ENCODE results near the gene CACNA1B. TPM values are rescaled to one million over a fixed set of nuclear protein-coding genes. Genes with fewer than 3 reads are reported as not detected.

Gene CACNA1B
- total RNA-seq, 1 donor from 2014 or later = not detected

DNA sequence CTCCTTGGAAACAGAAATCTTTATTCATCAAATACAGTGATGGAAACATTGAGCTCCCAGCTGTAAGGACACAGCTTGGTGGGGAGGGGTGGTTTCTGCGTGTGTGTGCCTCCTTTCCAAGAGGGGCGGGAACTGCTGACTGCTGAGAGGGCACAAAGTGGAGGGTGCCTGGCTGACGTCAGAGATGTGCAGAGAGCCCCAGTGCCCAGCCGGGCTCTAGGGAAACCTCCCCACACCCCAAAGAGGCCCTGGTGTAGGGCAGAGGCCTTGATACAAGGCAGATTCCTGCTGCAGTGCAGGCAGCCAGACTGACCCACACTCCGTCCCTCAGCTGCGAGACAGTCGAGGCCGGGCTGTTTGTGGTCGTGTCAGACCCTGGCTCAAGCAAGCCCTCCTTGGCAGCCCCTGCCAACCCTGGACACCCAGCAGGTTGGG is 191.0 kb downstream of the CACNA1B start:
- Mint-ChIP-seq H3K4me1 (no peaks in the 10 kb centered on the region), H3K4me3 (no peak overlapping the region), H3K27me3 (peaks cover 3% of the 10 kb centered on the region), H3K27ac (no peak overlapping the region), H3K36me3 (ENCODE audit: low read depth) (no peaks in the 10 kb centered on the region), H3K9me3 (no peaks in the 10 kb centered on the region)
- DNase-seq = no peak
- intact Hi-C loops (cut with micrococcal nuclease) = no loop called here

DNA sequence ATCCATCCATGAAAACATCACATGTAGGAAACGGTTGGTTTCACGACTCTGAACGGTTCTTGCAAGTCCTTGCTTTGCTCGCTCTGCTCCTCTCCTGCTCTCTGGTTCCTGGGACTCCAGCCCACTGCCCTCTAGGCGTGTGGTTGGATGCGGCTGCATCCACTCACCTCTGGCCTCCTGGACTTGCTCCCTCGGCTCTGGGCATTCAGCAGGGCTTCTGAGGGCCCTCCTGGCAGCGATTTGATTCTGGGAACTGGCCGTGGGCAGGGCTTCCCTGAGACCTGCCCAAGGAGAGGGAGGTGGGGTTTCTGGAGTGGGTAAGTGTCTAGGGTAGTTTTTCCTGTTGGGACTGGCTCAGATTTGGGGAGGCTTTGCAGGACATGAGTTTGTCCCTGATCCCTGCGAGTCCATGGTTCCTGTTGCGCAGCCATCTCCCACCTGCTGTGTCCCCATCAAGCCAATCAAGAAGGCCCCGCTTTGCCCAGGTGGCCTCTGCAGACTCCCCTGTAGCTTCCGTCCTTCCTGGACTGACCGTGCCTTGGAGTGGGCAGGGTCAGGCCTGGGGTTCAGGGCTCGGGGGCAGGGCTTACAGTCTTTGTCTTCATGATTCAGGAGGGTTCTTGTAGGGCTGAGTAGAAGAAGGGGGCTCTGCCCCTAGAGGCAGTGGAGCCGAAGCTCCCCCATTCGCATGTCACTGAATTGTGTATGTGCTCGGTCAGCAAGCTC is 192.3 kb downstream of the CACNA1B start:
- Mint-ChIP-seq H3K36me3 (ENCODE audit: low read depth) (no peaks in the 10 kb centered on the region), H3K27me3 (peaks cover 3% of the 10 kb centered on the region), H3K9me3 (no peaks in the 10 kb centered on the region), H3K4me3 (no peak overlapping the region), H3K4me1 (no peaks in the 10 kb centered on the region), H3K27ac (no peak overlapping the region)
- DNase-seq = no peak
- intact Hi-C loops (cut with micrococcal nuclease) = no loop called here

DNA sequence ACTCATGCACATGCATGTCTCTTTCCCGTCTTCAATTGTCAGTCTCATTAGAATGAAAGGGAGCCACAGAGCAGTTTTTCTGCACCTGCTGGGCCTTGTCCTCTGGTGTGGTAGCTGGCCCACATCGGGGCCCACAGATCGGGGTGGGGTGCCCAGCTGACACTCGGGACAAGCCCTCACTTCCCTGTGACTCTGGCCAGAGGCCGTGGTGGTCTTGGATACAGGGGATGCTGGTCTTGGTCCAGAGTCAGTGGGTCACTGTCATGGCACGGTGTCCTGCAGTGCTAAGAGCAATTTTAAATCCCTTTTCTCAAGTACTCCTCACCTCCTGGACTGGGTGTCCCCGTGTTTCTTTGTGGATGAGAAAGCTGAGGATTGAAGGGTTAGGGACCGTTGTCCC is 193.2 kb downstream of the CACNA1B start:
- Mint-ChIP-seq H3K9me3 (no peaks in the 10 kb centered on the region), H3K27me3 (no peaks in the 10 kb centered on the region), H3K4me3 (no peak overlapping the region), H3K4me1 (no peaks in the 10 kb centered on the region), H3K36me3 (ENCODE audit: low read depth) (no peaks in the 10 kb centered on the region), H3K27ac (no peak overlapping the region)
- no peak for DNase-seq
- intact Hi-C loops (cut with micrococcal nuclease) = no loop called here

DNA sequence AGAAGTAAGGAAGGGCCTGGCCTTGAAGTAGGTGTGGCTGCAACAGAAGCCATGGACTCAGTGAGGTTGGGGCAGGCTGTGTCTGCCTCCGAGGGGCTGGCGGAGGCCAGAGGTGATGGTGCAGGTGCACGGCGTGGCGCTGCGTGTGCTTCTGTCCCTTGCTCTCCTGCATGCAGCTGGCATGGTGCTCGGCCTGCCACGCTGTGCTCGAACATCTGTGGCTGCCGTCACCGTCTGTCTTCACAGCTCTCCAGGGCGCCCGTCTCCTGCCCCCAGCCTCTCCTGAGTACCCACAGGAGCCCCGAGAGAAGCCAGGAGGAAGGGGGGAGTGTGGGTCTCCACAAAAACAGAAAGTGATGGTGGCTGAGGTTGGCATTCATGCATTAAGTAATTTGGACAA is 193.7 kb downstream of the CACNA1B start:
- Mint-ChIP-seq H3K27ac (no peak overlapping the region), H3K4me3 (no peak overlapping the region), H3K27me3 (no peaks in the 10 kb centered on the region), H3K36me3 (ENCODE audit: low read depth) (no peaks in the 10 kb centered on the region), H3K4me1 (no peaks in the 10 kb centered on the region), H3K9me3 (no peaks in the 10 kb centered on the region)
- DNase-seq = no peak
- intact Hi-C loops (cut with micrococcal nuclease) = no loop called here

DNA sequence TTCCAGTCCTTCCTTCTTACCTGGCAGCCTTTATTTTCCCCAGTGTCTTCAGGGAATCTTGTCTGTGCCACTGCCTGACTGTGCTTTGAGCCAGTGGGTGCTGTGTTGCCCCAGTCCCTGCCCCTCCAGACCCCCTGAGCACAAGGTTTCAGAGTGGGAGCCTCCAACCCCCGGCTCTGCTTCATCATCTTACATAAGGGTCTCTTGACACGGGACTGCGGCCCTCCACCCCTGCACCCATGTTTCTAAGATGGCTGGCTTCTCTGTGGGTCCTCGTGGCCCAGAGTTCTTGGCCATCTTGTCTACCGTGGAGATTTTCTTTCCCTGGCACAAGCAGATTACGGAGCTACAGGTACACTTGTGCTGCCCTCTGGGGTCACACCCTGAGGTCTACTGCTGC is 194.1 kb downstream of the CACNA1B start:
- Mint-ChIP-seq H3K36me3 (ENCODE audit: low read depth) (no peaks in the 10 kb centered on the region), H3K9me3 (no peaks in the 10 kb centered on the region), H3K4me3 (no peak overlapping the region), H3K4me1 (no peaks in the 10 kb centered on the region), H3K27ac (no peak overlapping the region), H3K27me3 (no peaks in the 10 kb centered on the region)
- intact Hi-C loops (cut with micrococcal nuclease) = no loop called here
- no peak for DNase-seq

DNA sequence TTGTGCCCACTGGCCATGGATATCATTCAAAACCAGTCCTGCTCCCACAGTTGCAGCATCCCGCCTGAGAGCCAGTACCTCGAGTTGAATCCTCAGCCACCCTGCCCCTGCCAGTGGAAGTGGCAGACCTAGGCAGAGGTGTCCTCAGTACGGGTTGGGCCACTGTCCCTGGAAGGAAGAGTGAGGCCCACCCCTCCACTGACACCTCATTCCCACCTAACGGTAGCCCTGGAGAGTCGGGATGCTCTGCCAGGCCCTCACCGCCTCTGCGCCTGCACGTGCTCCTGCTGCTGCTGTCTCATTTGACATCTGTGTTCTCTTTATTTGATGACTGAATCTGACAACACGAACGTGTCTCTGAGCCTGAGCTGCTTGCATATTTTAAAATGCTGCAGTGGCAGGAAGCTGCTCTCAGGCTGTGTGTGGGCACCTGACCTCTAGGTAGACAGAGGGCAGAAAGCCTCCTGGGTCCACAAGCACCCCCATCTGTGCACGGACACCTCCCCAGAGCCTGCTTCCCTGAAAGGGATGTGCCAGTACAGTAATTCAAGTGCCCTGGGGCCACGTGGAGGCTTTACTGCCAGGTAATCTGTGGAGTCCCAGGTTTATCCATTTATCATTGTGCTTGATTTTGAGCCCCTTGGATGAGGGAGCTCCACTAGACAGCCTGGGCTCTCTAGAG is 194.7 kb downstream of the CACNA1B start:
- intact Hi-C loops (cut with micrococcal nuclease) = no loop called here
- no peaks in the 10 kb centered on the region for H3K4me1 Mint-ChIP-seq
- no peaks in the 10 kb centered on the region for H3K27me3 Mint-ChIP-seq
- no peak overlapping the region for H3K27ac Mint-ChIP-seq
- H3K4me3 Mint-ChIP-seq = no peak overlapping the region
- H3K36me3 Mint-ChIP-seq (ENCODE audit: low read depth) = no peaks in the 10 kb centered on the region
- no peak for DNase-seq
- no peaks in the 10 kb centered on the region for H3K9me3 Mint-ChIP-seq

DNA sequence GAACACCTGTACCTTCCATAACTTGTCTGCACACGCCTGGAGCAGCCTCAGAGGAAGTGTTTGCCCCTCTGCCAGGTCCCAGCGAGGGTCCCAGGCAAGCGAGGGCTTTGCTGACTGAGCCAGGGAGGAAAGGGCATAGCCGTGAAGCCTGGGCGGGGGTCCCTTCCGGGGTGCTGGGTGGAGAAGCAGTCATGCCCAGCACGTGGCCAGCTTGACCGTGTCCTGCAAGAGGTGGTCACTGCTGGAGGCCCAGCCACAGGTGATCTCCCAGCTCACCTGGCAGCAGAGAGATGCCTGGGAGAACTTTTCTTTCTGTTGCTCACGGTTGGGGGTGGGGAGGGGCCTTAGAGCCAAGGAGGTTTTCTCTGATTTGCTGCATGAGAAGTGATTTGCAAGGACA is 195.3 kb downstream of the CACNA1B start:
- no peaks in the 10 kb centered on the region for H3K9me3 Mint-ChIP-seq
- H3K4me3 Mint-ChIP-seq = no peak overlapping the region
- intact Hi-C loops (cut with micrococcal nuclease) = no loop called here
- no peak overlapping the region for H3K27ac Mint-ChIP-seq
- H3K36me3 Mint-ChIP-seq (ENCODE audit: low read depth) = no peaks in the 10 kb centered on the region
- no peaks in the 10 kb centered on the region for H3K4me1 Mint-ChIP-seq
- DNase-seq = no peak
- H3K27me3 Mint-ChIP-seq = no peaks in the 10 kb centered on the region

DNA sequence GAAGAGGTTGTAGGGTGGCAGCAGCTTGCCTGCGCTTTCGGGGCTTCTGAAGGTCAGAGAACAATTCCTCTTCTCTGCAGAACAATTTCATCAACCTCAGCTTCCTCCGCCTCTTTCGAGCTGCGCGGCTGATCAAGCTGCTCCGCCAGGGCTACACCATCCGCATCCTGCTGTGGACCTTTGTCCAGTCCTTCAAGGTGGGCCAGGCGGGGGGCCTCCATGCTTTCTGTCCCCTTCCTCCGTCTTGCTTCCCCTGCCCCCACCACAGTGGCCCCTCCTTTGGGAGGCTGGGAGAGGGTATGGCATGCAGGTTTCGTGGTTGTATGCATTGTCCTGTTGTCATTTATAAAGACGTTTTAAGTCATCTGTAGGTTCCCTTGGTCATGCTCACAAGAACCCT is 195.8 kb downstream of the CACNA1B start:
- Mint-ChIP-seq H3K4me1 (no peaks in the 10 kb centered on the region), H3K4me3 (no peak overlapping the region), H3K36me3 (ENCODE audit: low read depth) (no peaks in the 10 kb centered on the region), H3K9me3 (no peaks in the 10 kb centered on the region), H3K27me3 (no peaks in the 10 kb centered on the region), H3K27ac (no peak overlapping the region)
- intact Hi-C loops (cut with micrococcal nuclease) = no loop called here
- no peak for DNase-seq

DNA sequence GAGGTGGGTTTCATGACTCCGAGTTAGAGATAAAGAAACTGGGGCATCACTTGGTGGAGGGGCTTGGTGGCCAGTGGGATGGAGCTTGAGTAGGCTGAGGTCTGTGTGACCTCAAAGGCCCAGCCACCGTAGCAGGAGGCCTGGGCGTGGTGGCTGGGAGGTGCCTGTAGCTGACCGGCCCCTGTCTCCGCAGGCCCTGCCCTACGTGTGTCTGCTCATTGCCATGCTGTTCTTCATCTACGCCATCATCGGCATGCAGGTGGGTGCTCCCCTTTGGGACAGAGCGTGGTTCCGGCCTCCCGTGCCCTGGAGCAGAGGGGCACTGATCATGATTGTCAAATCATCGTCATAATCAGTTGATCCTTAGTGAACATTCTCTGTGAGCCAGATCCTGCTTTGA is 196.2 kb downstream of the CACNA1B start:
- no peaks in the 10 kb centered on the region for H3K4me1 Mint-ChIP-seq
- no peaks in the 10 kb centered on the region for H3K36me3 Mint-ChIP-seq (ENCODE audit: low read depth)
- no peak for DNase-seq
- H3K4me3 Mint-ChIP-seq = no peak overlapping the region
- H3K27ac Mint-ChIP-seq = no peak overlapping the region
- no peaks in the 10 kb centered on the region for H3K9me3 Mint-ChIP-seq
- H3K27me3 Mint-ChIP-seq = no peaks in the 10 kb centered on the region
- intact Hi-C loops (cut with micrococcal nuclease) = no loop called here

DNA sequence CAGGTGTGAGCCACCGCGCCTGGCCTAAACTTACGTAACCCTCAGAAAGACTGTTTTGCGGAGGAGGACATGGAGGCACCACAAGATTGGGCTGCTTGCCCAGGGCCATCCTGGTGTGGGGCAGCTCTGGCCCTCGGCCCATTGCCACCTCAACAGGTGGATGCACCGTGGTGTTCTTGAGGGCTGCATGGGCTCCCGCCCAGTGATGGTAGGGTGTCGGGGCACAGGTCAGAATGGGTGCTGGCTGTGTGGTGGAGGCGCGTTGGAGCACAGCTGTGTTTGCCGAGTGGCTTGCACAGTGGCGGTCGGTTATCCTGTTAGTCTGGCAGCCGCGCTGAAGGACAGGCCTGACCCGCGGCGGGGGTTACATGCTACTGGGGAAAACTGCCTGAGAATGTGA is 196.9 kb downstream of the CACNA1B start:
- intact Hi-C loops (cut with micrococcal nuclease) = no loop called here
- Mint-ChIP-seq H3K4me3 (no peak overlapping the region), H3K4me1 (no peaks in the 10 kb centered on the region), H3K27me3 (no peaks in the 10 kb centered on the region), H3K9me3 (no peaks in the 10 kb centered on the region), H3K36me3 (ENCODE audit: low read depth) (no peaks in the 10 kb centered on the region), H3K27ac (no peak overlapping the region)
- DNase-seq = no peak

DNA sequence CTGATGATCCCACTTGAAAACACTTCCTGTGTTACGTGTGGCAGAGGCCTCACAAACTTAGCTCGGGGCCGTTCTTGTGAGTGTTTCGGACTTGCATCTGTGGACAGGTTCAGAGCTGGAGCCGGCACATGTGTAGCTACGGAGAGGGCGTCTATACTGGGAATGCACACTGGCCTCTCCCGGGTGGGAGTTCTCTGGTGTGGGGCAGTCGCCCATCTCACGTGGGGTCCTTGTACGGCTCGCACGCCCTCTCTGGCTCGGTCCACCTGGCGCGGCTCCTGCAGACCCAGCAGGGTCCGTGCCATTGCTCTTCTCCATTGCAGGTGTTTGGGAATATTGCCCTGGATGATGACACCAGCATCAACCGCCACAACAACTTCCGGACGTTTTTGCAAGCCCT is 197.9 kb downstream of the CACNA1B start:
- Mint-ChIP-seq H3K4me3 (no peak overlapping the region), H3K27me3 (no peaks in the 10 kb centered on the region), H3K36me3 (ENCODE audit: low read depth) (no peaks in the 10 kb centered on the region), H3K4me1 (no peaks in the 10 kb centered on the region), H3K9me3 (no peaks in the 10 kb centered on the region), H3K27ac (no peak overlapping the region)
- DNase-seq = no peak
- intact Hi-C loops (cut with micrococcal nuclease) = no loop called here

DNA sequence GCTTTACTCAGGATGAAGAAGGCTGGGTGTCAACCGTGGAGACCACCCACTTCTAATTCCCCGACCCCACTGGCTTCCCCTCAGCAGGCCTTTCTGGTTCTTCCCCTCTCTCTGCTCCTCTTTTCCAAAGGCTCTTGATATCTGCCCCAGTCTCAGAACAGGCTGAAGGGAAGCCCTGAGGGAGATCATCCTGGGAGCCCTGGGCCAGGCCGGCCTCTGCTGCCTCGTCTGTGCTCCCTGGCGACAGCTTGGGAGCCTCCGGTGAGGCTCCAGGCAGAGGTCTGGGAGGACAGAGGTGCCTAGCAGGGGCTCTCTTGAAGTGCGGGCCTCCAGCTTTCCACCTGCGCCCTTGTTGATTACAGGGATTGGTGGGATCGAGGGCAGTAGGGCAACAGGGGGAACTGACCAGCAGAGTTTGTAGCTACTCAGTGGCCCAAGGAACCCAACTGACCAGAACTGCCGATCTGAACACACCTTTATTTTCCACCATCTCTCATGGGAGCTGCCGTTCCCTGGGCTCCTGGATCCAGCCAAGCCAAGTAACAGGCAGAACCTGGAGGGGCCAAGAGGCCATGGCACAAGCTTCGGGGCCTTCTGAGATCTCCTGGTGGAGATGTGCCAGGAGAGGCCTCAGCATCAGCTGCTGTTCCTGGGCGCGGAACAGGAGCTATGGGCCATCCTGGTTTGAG is 198.5 kb downstream of the CACNA1B start:
- H3K27me3 Mint-ChIP-seq = no peaks in the 10 kb centered on the region
- no peaks in the 10 kb centered on the region for H3K9me3 Mint-ChIP-seq
- intact Hi-C loops (cut with micrococcal nuclease) = no loop called here
- H3K27ac Mint-ChIP-seq = no peak overlapping the region
- H3K4me3 Mint-ChIP-seq = no peak overlapping the region
- no peak for DNase-seq
- H3K36me3 Mint-ChIP-seq (ENCODE audit: low read depth) = no peaks in the 10 kb centered on the region
- H3K4me1 Mint-ChIP-seq = no peaks in the 10 kb centered on the region

DNA sequence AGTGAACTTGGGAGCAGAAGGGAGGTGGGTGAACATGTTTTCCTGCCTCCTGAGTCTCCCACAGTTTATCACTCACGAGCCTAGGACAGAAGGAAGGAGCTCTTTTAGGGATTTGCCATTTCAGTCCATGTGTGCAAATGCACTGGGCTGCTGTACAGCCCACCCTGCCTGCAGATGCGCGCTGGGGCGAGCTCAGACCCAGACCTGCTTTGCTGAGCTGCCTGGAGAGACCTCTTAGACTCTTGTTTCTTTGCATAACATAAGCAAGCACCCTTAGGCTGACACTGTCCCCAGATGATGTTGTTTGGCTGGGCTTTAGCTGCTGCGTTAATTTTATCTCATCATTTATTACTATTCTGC is 199.0 kb downstream of the CACNA1B start:
- Mint-ChIP-seq H3K4me3 (no peak overlapping the region), H3K27ac (no peak overlapping the region), H3K9me3 (no peaks in the 10 kb centered on the region), H3K27me3 (no peaks in the 10 kb centered on the region), H3K4me1 (no peaks in the 10 kb centered on the region), H3K36me3 (ENCODE audit: low read depth) (no peaks in the 10 kb centered on the region)
- intact Hi-C loops (cut with micrococcal nuclease) = no loop called here
- DNase-seq = no peak

DNA sequence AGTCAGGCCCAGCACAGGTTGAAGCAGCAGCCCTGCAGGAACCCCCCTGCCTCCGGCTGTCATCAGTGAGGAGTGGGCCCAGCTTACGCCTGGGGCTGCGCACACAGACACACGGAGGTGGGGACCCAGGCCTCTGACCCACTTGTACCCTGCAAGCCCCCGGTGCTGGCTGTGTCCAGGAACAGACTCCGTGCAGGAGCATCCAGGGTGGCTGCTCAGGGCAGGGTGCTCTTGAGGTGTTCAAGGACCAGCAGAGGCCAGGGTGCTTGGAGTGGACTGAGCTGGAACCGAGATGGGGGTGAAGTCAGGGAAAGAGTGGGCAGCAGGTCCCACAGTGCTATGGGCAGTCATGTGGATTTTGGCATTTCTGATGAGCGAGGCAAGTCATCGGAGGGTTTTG is 199.5 kb downstream of the CACNA1B start:
- H3K27me3 Mint-ChIP-seq = no peaks in the 10 kb centered on the region
- intact Hi-C loops (cut with micrococcal nuclease) = no loop called here
- H3K36me3 Mint-ChIP-seq (ENCODE audit: low read depth) = no peaks in the 10 kb centered on the region
- H3K4me1 Mint-ChIP-seq = no peaks in the 10 kb centered on the region
- DNase-seq = no peak
- H3K9me3 Mint-ChIP-seq = no peaks in the 10 kb centered on the region
- H3K4me3 Mint-ChIP-seq = no peak overlapping the region
- H3K27ac Mint-ChIP-seq = no peak overlapping the region

Measured in activated CD4-positive, alpha-beta T cell treated with anti-CD3 and anti-CD28 coated beads, Interleukin-2, amount 10 ng/mL, durations not matched to agents 24 days and 14 days (primary cell).